ENCODE results near the gene PHF2.

The PHF2 gene

DNA sequence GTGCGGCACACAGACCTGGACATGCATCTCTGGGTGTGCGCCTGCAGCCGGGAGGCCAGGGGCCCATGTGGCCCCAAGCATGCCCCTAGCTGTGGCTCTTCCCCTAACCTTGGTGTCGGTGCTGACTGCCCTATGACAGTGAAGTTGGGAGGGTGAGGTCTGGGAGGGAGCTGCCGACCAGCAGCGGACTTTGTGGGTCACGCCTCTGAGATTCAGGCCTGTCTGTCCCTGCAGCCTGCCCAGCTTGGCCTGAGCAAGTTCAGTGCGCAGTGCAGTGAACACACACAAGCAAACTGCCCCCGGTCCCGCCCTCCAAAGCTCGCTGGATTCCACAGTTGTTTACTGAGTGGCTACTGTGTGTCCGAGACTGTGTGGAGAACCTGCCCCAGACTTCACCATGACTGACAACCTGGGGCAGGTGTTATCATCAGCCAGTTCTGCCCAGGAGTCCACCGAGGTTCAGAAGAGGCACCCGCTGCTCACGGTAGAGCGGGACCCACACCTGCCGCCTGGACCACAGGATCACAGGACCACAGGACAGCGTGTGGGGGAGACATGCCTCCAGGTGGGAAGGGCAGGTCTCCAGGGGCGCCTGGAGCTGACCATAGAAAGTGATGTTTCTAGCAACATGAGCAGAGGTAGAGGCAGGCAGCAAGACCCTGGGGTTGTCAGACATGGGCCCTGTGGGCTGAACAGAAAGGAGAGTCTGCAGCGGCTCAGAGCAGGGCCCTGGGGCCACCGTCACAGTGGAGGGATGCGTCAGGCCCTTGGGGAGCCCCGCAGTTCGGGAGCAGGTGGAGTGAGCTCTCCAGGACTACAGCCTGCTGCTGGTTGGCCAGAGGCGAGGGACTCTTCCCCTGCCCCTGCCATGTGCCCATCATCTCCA, 105.1 kb downstream of the PHF2 start:
- Histone ChIP-seq H3K4me2 (ENCODE audit: insufficient read depth, low read length, poor library complexity, severe bottlenecking) (no peak overlapping the region), H2AK5ac (ENCODE audit: low read depth, low read length) (peak overlapping the region; percentile 47), H3K9me3 (replicated peaks in 1 of 2; ENCODE audit: control insufficient read depth in 2 of 2, insufficient read depth in 1 of 2, low read depth in 1 of 2, low read length in 2 of 2) (no peaks in the 10 kb centered on the region), H3K14ac (ENCODE audit: low read length) (peak overlapping the region; percentile 59), H2BK15ac (ENCODE audit: low read length) (peak overlapping the region; percentile 5), H3K36me3 (replicated peaks in 1 of 2; ENCODE audit: control insufficient read depth in 2 of 2, insufficient read depth in 2 of 2, low read length in 2 of 2) (peaks cover 6 to 30% of the 10 kb centered on the region in 2 donors), H3K9ac (ENCODE audit: low read depth, low read length, poor library complexity) (peak overlapping the region; percentile 30), H3K4me1 (ENCODE audit: control insufficient read depth in 2 of 2, insufficient read depth in 1 of 2, low read depth in 1 of 2, low read length in 2 of 2) (peaks cover 0 to 4% of the 10 kb centered on the region in 2 donors), H4K8ac (ENCODE audit: low read depth, low read length) (no peak overlapping the region), H3K4ac (ENCODE audit: low read length) (peak overlapping the region; percentile 76), H2AFZ (ENCODE audit: low read length) (peak overlapping the region; percentile 53), H2BK12ac (ENCODE audit: low read length) (peak overlapping the region; percentile 14), H3K4me3 (ENCODE audit: low read length in 2 of 2) (no peak overlapping the region), H2BK5ac (ENCODE audit: low read length) (no peak overlapping the region), H2BK120ac (ENCODE audit: low read depth, low read length) (no peak overlapping the region), H3K23ac (ENCODE audit: low read depth, low read length, poor library complexity) (peak overlapping the region; percentile 43), H3K79me1 (ENCODE audit: low read depth, low read length) (peaks cover 1% of the 10 kb centered on the region), H4K91ac (ENCODE audit: low read depth, low read length, poor library complexity) (no peak overlapping the region), H3K27ac (replicated peaks; ENCODE audit: low read length) (no peak overlapping the region), H3K18ac (ENCODE audit: low read length) (peak overlapping the region; percentile 62), H3K27me3 (ENCODE audit: control insufficient read depth in 3 of 3, insufficient read depth in 3 of 3, low read depth in 1 of 3, low read length in 3 of 3) (peaks cover 0 to 12% (median 0%) of the 10 kb centered on the region in 3 experiments)
- DNase-seq (ENCODE audit: low spot score): no peak
- WGBS, 2 donors (ENCODE audit: extremely low coverage in 2 of 2, insufficient read length in 2 of 2, insufficient replicate concordance in 1 of 2): no CpG with 5 or more reads among the region's 25 CpGs

DNA sequence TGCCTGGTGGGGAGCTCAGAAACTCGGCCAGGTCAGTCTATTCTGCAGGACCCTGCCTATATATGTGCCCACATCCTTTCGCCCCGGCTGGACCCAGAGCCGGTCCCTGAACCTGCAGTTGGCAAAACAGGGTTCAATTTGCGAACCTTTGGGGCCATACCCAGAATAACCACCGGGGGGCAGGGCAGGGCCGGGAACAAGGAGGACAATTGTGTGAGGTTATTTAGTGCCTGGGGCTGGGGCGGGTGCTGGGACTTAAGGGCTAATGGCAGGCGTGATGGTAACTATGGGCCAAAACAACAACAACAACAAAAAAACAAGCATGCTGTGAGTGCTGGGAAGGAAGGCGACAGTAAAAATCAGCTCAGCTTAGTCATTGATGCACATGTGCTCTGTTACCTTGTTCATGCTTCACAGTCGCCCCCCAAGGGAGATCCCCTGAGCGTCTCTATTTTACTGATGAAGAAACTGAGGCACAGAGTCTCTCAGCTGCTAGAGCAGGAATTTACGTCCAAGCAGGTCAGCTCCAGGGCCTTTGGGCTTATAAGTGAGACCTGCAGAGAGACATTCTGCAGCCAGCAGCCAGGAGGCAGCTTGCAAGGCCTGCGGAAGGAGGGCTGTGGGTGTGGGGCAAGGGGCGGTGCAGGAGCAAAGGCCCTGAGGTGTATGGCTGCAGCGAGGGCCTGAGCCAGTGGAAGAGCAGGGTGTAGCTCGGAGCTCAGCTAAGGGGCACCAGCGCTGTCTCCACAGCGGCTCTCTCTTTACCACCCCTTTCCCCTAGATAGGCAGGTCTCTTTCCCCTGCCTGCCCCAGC, 106.0 kb downstream of the PHF2 start:
- Histone ChIP-seq H2AFZ (ENCODE audit: low read length) (peak overlapping the region; percentile 53), H3K4me1 (ENCODE audit: control insufficient read depth in 2 of 2, insufficient read depth in 1 of 2, low read depth in 1 of 2, low read length in 2 of 2) (peaks cover 0 to 4% of the 10 kb centered on the region in 2 donors), H3K9ac (ENCODE audit: low read depth, low read length, poor library complexity) (no peak overlapping the region), H3K27ac (replicated peaks; ENCODE audit: low read length) (no peak overlapping the region), H3K9me3 (replicated peaks in 1 of 2; ENCODE audit: control insufficient read depth in 2 of 2, insufficient read depth in 1 of 2, low read depth in 1 of 2, low read length in 2 of 2) (no peaks in the 10 kb centered on the region), H2BK15ac (ENCODE audit: low read length) (no peak overlapping the region), H4K8ac (ENCODE audit: low read depth, low read length) (no peak overlapping the region), H2BK120ac (ENCODE audit: low read depth, low read length) (no peak overlapping the region), H3K4me2 (ENCODE audit: insufficient read depth, low read length, poor library complexity, severe bottlenecking) (no peak overlapping the region), H3K23ac (ENCODE audit: low read depth, low read length, poor library complexity) (no peak overlapping the region), H3K18ac (ENCODE audit: low read length) (peak overlapping the region; percentile 68), H2AK5ac (ENCODE audit: low read depth, low read length) (peak overlapping the region; percentile 47), H4K91ac (ENCODE audit: low read depth, low read length, poor library complexity) (no peak overlapping the region), H3K14ac (ENCODE audit: low read length) (no peak overlapping the region), H2BK12ac (ENCODE audit: low read length) (no peak overlapping the region), H3K4me3 (ENCODE audit: low read length in 2 of 2) (no peak overlapping the region), H3K79me1 (ENCODE audit: low read depth, low read length) (peaks cover 1% of the 10 kb centered on the region), H3K27me3 (ENCODE audit: control insufficient read depth in 3 of 3, insufficient read depth in 3 of 3, low read depth in 1 of 3, low read length in 3 of 3) (peaks cover 0 to 12% (median 0%) of the 10 kb centered on the region in 3 experiments), H2BK5ac (ENCODE audit: low read length) (no peak overlapping the region), H3K36me3 (replicated peaks in 1 of 2; ENCODE audit: control insufficient read depth in 2 of 2, insufficient read depth in 2 of 2, low read length in 2 of 2) (peaks cover 3 to 22% of the 10 kb centered on the region in 2 donors), H3K4ac (ENCODE audit: low read length) (no peak overlapping the region)
- peak; percentile 58 for DNase-seq (ENCODE audit: low spot score)
- no CpG with 5 or more reads among the region's 19 CpGs for WGBS, 2 donors (ENCODE audit: extremely low coverage in 2 of 2, insufficient read length in 2 of 2, insufficient replicate concordance in 1 of 2)

DNA sequence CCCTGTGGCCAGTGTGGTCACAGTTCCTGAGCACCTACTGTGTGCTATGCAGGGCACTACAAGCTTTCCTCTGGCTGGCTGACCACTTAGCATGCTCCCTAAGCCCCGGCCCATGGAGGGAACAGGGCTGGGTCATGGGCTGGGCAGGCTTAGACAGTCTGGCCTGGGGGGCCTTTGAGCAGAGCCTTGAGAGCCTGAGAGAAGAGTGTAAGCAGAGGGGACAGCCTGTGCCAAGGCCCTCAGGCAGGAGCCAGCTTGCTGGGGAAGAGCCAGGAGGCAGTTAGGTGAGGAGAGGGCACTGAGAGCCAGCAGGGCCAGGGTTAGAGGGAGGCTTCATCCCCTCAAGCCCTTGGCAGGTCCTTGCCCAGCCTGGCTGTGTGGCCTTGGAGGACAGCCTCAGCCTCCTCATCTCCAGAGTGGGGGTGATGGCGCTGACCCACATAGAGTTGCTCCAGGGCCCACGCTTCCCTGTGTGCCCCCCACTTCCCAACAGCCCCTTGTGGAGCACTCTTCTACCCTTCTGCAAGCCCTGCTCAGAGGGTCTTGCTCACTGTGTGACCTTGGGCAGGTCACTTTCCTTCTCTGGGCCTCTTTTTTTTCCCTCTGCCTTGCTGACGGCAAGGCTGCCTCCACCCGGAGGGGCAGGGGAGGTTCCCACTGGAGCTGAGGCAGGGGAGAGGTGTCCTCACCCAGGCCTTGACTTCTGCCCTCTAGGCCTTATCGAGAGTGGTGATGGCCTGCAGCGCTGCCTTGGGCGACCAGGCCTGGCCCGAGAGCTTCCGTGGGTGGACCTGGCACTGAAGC, 107.1 kb downstream of the PHF2 start:
- WGBS, 2 donors (ENCODE audit: extremely low coverage in 2 of 2, insufficient read length in 2 of 2, insufficient replicate concordance in 1 of 2): no CpG with 5 or more reads among the region's 10 CpGs
- Histone ChIP-seq H3K14ac (ENCODE audit: low read length) (no peak overlapping the region), H2BK120ac (ENCODE audit: low read depth, low read length) (no peak overlapping the region), H3K79me1 (ENCODE audit: low read depth, low read length) (peaks cover 1% of the 10 kb centered on the region), H3K18ac (ENCODE audit: low read length) (peak overlapping the region; percentile 69), H3K4me2 (ENCODE audit: insufficient read depth, low read length, poor library complexity, severe bottlenecking) (no peak overlapping the region), H3K9ac (ENCODE audit: low read depth, low read length, poor library complexity) (no peak overlapping the region), H2BK5ac (ENCODE audit: low read length) (peak overlapping the region; percentile 15), H3K4me1 (ENCODE audit: control insufficient read depth in 2 of 2, insufficient read depth in 1 of 2, low read depth in 1 of 2, low read length in 2 of 2) (peaks cover 0 to 4% of the 10 kb centered on the region in 2 donors), H2BK15ac (ENCODE audit: low read length) (no peak overlapping the region), H3K36me3 (replicated peaks in 1 of 2; ENCODE audit: control insufficient read depth in 2 of 2, insufficient read depth in 2 of 2, low read length in 2 of 2) (peaks cover 0 to 11% of the 10 kb centered on the region in 2 donors), H4K8ac (ENCODE audit: low read depth, low read length) (no peak overlapping the region), H3K27ac (replicated peaks; ENCODE audit: low read length) (no peak overlapping the region), H2BK12ac (ENCODE audit: low read length) (no peak overlapping the region), H2AK5ac (ENCODE audit: low read depth, low read length) (peak overlapping the region; percentile 71), H3K9me3 (replicated peaks in 1 of 2; ENCODE audit: control insufficient read depth in 2 of 2, insufficient read depth in 1 of 2, low read depth in 1 of 2, low read length in 2 of 2) (no peaks in the 10 kb centered on the region), H2AFZ (ENCODE audit: low read length) (no peak overlapping the region), H3K4me3 (ENCODE audit: low read length in 2 of 2) (no peak overlapping the region), H3K27me3 (ENCODE audit: control insufficient read depth in 3 of 3, insufficient read depth in 3 of 3, low read depth in 1 of 3, low read length in 3 of 3) (peaks cover 0 to 12% (median 0%) of the 10 kb centered on the region in 3 experiments), H3K23ac (ENCODE audit: low read depth, low read length, poor library complexity) (no peak overlapping the region), H4K91ac (ENCODE audit: low read depth, low read length, poor library complexity) (no peak overlapping the region), H3K4ac (ENCODE audit: low read length) (no peak overlapping the region)
- no peak for DNase-seq (ENCODE audit: low spot score)
